ENCODE measurements around the gene CDKN2B.

Gene CDKN2B

DNA sequence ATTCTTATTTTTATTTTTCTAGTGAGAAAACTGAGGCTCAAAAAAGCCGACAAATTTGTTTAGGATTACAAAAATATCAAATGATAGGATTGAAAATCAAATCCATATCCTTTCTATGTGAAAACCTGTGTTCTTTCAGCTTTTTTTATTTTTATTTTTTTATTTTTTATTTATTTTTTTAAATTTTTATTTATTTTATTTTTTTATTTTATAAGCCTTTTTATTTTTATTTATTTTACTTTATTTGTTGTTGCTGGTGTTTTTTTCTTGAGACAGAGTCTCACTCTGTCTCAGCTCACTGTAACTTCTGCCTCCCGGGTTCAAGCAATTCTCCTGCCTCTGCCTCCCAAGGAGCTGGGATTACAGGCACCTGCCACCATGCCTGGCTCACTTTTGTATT is 45.4 kb upstream of the CDKN2B start:
- H3K27ac ChIP-seq (ENCODE audit: low read length) = no peak overlapping the region
- no peaks in the 10 kb centered on the region for H3K9me3 ChIP-seq (replicated peaks; ENCODE audit: insufficient read depth, low read length)
- no peaks in the 10 kb centered on the region for H3K79me2 ChIP-seq (ENCODE audit: low read length)
- no peaks in the 10 kb centered on the region for H4K20me1 ChIP-seq (ENCODE audit: insufficient read depth, low read length)
- no peaks in the 10 kb centered on the region for H3K27me3 ChIP-seq (replicated peaks; ENCODE audit: insufficient read depth, low read length)
- TF ChIP-seq, protein P1, sequence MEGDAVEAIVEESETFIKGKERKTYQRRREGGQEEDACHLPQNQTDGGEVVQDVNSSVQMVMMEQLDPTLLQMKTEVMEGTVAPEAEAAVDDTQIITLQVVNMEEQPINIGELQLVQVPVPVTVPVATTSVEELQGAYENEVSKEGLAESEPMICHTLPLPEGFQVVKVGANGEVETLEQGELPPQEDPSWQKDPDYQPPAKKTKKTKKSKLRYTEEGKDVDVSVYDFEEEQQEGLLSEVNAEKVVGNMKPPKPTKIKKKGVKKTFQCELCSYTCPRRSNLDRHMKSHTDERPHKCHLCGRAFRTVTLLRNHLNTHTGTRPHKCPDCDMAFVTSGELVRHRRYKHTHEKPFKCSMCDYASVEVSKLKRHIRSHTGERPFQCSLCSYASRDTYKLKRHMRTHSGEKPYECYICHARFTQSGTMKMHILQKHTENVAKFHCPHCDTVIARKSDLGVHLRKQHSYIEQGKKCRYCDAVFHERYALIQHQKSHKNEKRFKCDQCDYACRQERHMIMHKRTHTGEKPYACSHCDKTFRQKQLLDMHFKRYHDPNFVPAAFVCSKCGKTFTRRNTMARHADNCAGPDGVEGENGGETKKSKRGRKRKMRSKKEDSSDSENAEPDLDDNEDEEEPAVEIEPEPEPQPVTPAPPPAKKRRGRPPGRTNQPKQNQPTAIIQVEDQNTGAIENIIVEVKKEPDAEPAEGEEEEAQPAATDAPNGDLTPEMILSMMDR (IDR thresholded peaks at IDR 0.05; ENCODE audit: low read length) = no peak
- TF ChIP-seq EZH2phosphoT487 (IDR thresholded peaks at IDR 0.05; ENCODE audit: low read length) = no peak
- TF ChIP-seq EZH2 (optimal IDR thresholded peaks at IDR 0.05; ENCODE audit: low read depth, low read length) = no peak
- H2AFZ ChIP-seq (ENCODE audit: low read length) = no peak overlapping the region
- 0 out of 2 replicates have a peak, but pooled peaks cover 2% of the 10 kb centered on the region for H3F3A ChIP-seq (ENCODE audit: insufficient read depth, low read length)
- no peak overlapping the region for H3K4me2 ChIP-seq (ENCODE audit: low read depth, low read length)
- no peaks in the 10 kb centered on the region for H3K9me2 ChIP-seq (replicated peaks; ENCODE audit: insufficient read depth, low read length)
- DNase-seq = no peak
- no peak overlapping the region for H3K4me3 ChIP-seq (ENCODE audit: low read length)
- no peaks in the 10 kb centered on the region for H3K36me3 ChIP-seq (replicated peaks; ENCODE audit: insufficient read depth, low read length)
- H3K4me1 ChIP-seq (ENCODE audit: low read length) = 0 out of 2 replicates have a peak, but pooled peaks cover 8% of the 10 kb centered on the region
- H3K9ac ChIP-seq (ENCODE audit: low read length) = no peak overlapping the region

- no peak for DNase-seq
- Histone ChIP-seq H3K9me2 (replicated peaks; ENCODE audit: insufficient read depth, low read length) (no peaks in the 10 kb centered on the region), H3K4me2 (ENCODE audit: low read depth, low read length) (no peak overlapping the region), H3K27ac (ENCODE audit: low read length) (no peak overlapping the region), H3K9ac (ENCODE audit: low read length) (no peak overlapping the region), H3K9me3 (replicated peaks; ENCODE audit: insufficient read depth, low read length) (no peaks in the 10 kb centered on the region), H3K27me3 (replicated peaks; ENCODE audit: insufficient read depth, low read length) (no peaks in the 10 kb centered on the region), H3K36me3 (replicated peaks; ENCODE audit: insufficient read depth, low read length) (no peaks in the 10 kb centered on the region), H3K79me2 (ENCODE audit: low read length) (no peaks in the 10 kb centered on the region), H2AFZ (ENCODE audit: low read length) (no peak overlapping the region), H3F3A (ENCODE audit: insufficient read depth, low read length) (0 out of 2 replicates have a peak, but pooled peaks cover 2% of the 10 kb centered on the region), H4K20me1 (ENCODE audit: insufficient read depth, low read length) (no peaks in the 10 kb centered on the region), H3K4me3 (ENCODE audit: low read length) (no peak overlapping the region), H3K4me1 (ENCODE audit: low read length) (0 out of 2 replicates have a peak, but pooled peaks cover 8% of the 10 kb centered on the region)
- TF ChIP-seq, protein P1 (IDR thresholded peaks at IDR 0.05; ENCODE audit: low read length) = no peak
- TF ChIP-seq EZH2phosphoT487 (IDR thresholded peaks at IDR 0.05; ENCODE audit: low read length) = no peak
- no peak for TF ChIP-seq EZH2 (optimal IDR thresholded peaks at IDR 0.05; ENCODE audit: low read depth, low read length)
Observed at GRCh38 chr9:22054076-22054475, 45.0 kb upstream of the CDKN2B start.

- Histone ChIP-seq H3K9me3 (replicated peaks; ENCODE audit: insufficient read depth, low read length) (no peaks in the 10 kb centered on the region), H3K27me3 (replicated peaks; ENCODE audit: insufficient read depth, low read length) (no peaks in the 10 kb centered on the region), H3K9me2 (replicated peaks; ENCODE audit: insufficient read depth, low read length) (no peaks in the 10 kb centered on the region), H3K4me2 (ENCODE audit: low read depth, low read length) (no peak overlapping the region), H3K27ac (ENCODE audit: low read length) (no peak overlapping the region), H4K20me1 (ENCODE audit: insufficient read depth, low read length) (no peaks in the 10 kb centered on the region), H3F3A (ENCODE audit: insufficient read depth, low read length) (0 out of 2 replicates have a peak, but pooled peaks cover 2% of the 10 kb centered on the region), H2AFZ (ENCODE audit: low read length) (no peak overlapping the region), H3K9ac (ENCODE audit: low read length) (no peak overlapping the region), H3K4me1 (ENCODE audit: low read length) (0 out of 2 replicates have a peak, but pooled peaks cover 8% of the 10 kb centered on the region), H3K79me2 (ENCODE audit: low read length) (no peaks in the 10 kb centered on the region), H3K4me3 (ENCODE audit: low read length) (no peak overlapping the region), H3K36me3 (replicated peaks; ENCODE audit: insufficient read depth, low read length) (no peaks in the 10 kb centered on the region)
- no peak for DNase-seq
- TF ChIP-seq EZH2 (optimal IDR thresholded peaks at IDR 0.05; ENCODE audit: low read depth, low read length) (no peak), EZH2phosphoT487 (IDR thresholded peaks at IDR 0.05; ENCODE audit: low read length) (no peak)
- TF ChIP-seq, protein P1 (IDR thresholded peaks at IDR 0.05; ENCODE audit: low read length) = no peak
Observed at GRCh38 chr9:22053178-22053577, 44.1 kb upstream of the CDKN2B start.

All from MM.1S (cell line).